ENCODE results near the gene POU2F1.

GRCh38 chr1:167221738-167222610 is 1.3 kb downstream of the POU2F1 start:
- TF ChIP-seq EZH2phosphoT487 (IDR thresholded peaks at IDR 0.05; ENCODE audit: low read length): no peak
- TF ChIP-seq CTCF (IDR thresholded peaks at IDR 0.05; ENCODE audit: low read length): no peak
- TF ChIP-seq EZH2 (optimal IDR thresholded peaks at IDR 0.05; ENCODE audit: low read depth, low read length): no peak
